Panc1 (cell line): ENCODE results near the gene TTC38. TPM values are rescaled to one million over a fixed set of nuclear protein-coding genes. Genes with fewer than 3 reads are reported as not detected.

Experiments used
- ATAC-seq: fragments of 200-7000 bp; cut with Tn5 transposase; 2 replicates; pipeline ENCODE4 v1.9.1; 2020; ENCODE audit warnings: mild to moderate bottlenecking, moderate library complexity
- Bru-seq: library from RNA; stranded (reverse); fragments of 400-500 nt; gene quantifications from one replicate; lab custom pipeline; 2021; lab: Mats Ljungman, UMichigan
- BruChase-seq, 2 experiments: library from RNA; stranded (reverse); fragments of 400-500 nt; gene quantifications; one replicate each; lab custom pipeline; 2021; lab: Mats Ljungman, UMichigan
- BruUV-seq: library from RNA; stranded (reverse); fragments of 400-500 nt; replicated peaks from 2 replicates; lab custom pipeline; 2021; lab: Mats Ljungman, UMichigan
- CTCF ChIA-PET: fragments of 300-600 bp; sonication (Branson Sonifier 250); formaldehyde crosslinking; loops from one replicate; lab custom pipeline; 2022; ENCODE audit warnings: antibody characterized with exemption; lab: Charles Lee
- POLR2A ChIA-PET: fragments of 300-600 bp; sonication (Branson Sonifier 250); formaldehyde crosslinking; loops from one replicate; lab custom pipeline; 2022; ENCODE audit warnings: antibody characterized with exemption; lab: Charles Lee
- DNase-seq: peaks from one replicate; pipeline ENCODE4 v3.0.0-alpha.2; 2010; ENCODE audit warnings: low read depth, low spot score
- H3K27ac ChIP-seq: 2 replicates; pipeline ENCODE4 v1.5.1; 2011; ENCODE audit warnings: mild to moderate bottlenecking, low read length, inconsistent platforms
- H3K27me3 ChIP-seq: fragments of 200-500 bp; sonication (Bioruptor generic); 2 replicates; pipeline ENCODE4 v1.6.0; 2014; ENCODE audit warnings: low read length, inconsistent platforms; ENCODE audit not compliant: control insufficient read depth, insufficient read depth
- H3K36me3 ChIP-seq: fragments of 200-500 bp; sonication (Bioruptor generic); 2 replicates; pipeline ENCODE4 v1.5.1; 2014; ENCODE audit warnings: inconsistent platforms, mild to moderate bottlenecking, low read length, moderate library complexity; ENCODE audit not compliant: control insufficient read depth, insufficient read depth
- H3K4me1 ChIP-seq: 2 replicates; pipeline ENCODE4 v1.5.1; 2011; ENCODE audit warnings: inconsistent platforms, mild to moderate bottlenecking, low read length, moderate library complexity; ENCODE audit not compliant: control insufficient read depth, insufficient read depth
- H3K4me3 ChIP-seq, 2 experiments: 2 replicates each; pipeline ENCODE4 v1.5.1; 2011 to 2012; ENCODE audit warnings: low read depth in 2 of 2, low read length in 2 of 2, mild to moderate bottlenecking in 2 of 2, inconsistent platforms in 1 of 2, moderate library complexity in 1 of 2
- H3K9me3 ChIP-seq: fragments of 200-500 bp; sonication (Bioruptor generic); 2 replicates; pipeline ENCODE4 v1.5.1; 2014; ENCODE audit warnings: low read depth, mild to moderate bottlenecking, inconsistent platforms, low read length, moderate library complexity; ENCODE audit not compliant: control insufficient read depth, insufficient read depth
- CTCF ChIP-seq: fragments of 450-650 bp; IDR thresholded peaks from 2 replicates; pipeline ENCODE4 v1.5.1; 2017; ENCODE audit warnings: mild to moderate bottlenecking
- POLR2AphosphoS5 ChIP-seq: IDR thresholded peaks from 2 replicates; pipeline ENCODE4 v1.6.1; 2012; ENCODE audit warnings: mild to moderate bottlenecking, low read depth, low read length, moderate library complexity
- REST ChIP-seq, 2 experiments: IDR thresholded peaks; 2 replicates each; pipeline ENCODE4 v1.6.1; 2011 to 2012; ENCODE audit warnings: low read depth in 2 of 2, control low read depth in 1 of 2, low read length in 1 of 2, mild to moderate bottlenecking in 1 of 2, moderate library complexity in 1 of 2; ENCODE audit not compliant: insufficient read depth in 1 of 2
- SIN3A ChIP-seq: IDR thresholded peaks from 2 replicates; pipeline ENCODE4 v1.6.1; 2012; ENCODE audit warnings: low read depth, mild to moderate bottlenecking, low read length, moderate library complexity, borderline replicate concordance; ENCODE audit not compliant: insufficient read depth
- TCF7L2 ChIP-seq: IDR thresholded peaks from 2 replicates; pipeline ENCODE4 v1.6.1; 2011; ENCODE audit warnings: mild to moderate bottlenecking, low read depth, low read length, inconsistent platforms
- in situ Hi-C: cut with HindIII; loops from 2 replicates; pipeline ENCODE4 v1.10.0; 2016; ENCODE audit warnings: low sequenced_read_pairs, low pct_unique_long_range_greater_than_20kb
- intact Hi-C: fragments of 100-400 bp; cut with micrococcal nuclease; formaldehyde crosslinking; loops from one replicate; pipeline ENCODE4 v1.10.0; 2022; ENCODE audit not compliant: unreplicated experiment
- long read RNA-seq: library from polyadenylated mRNA; unstranded; transcript quantifications from one replicate; pipeline ENCODE4 v2.0.0, GENCODE V29; 2021; ENCODE audit not compliant: unreplicated experiment
- polyA plus RNA-seq: library from polyadenylated mRNA; unstranded; fragments of >200 nt; gene quantifications from one replicate; pipeline ENCODE4 v1.2.1, GENCODE V29; 2012; ENCODE audit warnings: missing spikeins; ENCODE audit not compliant: insufficient read length
- total RNA-seq: library from RNA; stranded (reverse); gene quantifications from one replicate; pipeline ENCODE4 v1.2.1, GENCODE V29; 2021; ENCODE audit not compliant: unreplicated experiment

Gene TTC38
- total RNA-seq = 14.0 TPM
- polyA plus RNA-seq = 28.1 TPM
- Bru-seq, nascent RNA = percentile 53 among the genes with signal in this experiment
- BruChase-seq, experiment 1, labeled RNA remaining after a 2-hour chase = percentile 55 among the genes with signal in this experiment
- BruChase-seq, experiment 2, labeled RNA remaining after a 6-hour chase = percentile 57 among the genes with signal in this experiment
- long read RNA-seq, transcript TTC38-201 (14 exons, 2,610 nt) = major isoform, 21 of 36 reads
- long read RNA-seq, partial matches to known transcripts = 4 of 36 reads
- long read RNA-seq, other reads (novel, unspliced or antisense) = 10 of 36 reads

- H3K27ac ChIP-seq = peak within 1 kb of the TSS; percentile 75
- H3K27me3 ChIP-seq = no peaks in the 10 kb centered on the region
- peak; percentile 98 for ATAC-seq
- POLR2A ChIA-PET = no interaction called here
- no TSS peak for BruUV-seq
- TF ChIP-seq REST (IDR thresholded peaks at IDR 0.05; ENCODE audit: insufficient read depth in 1 of 2, low read depth in 2 of 2, low read length in 1 of 2) (no peak), TCF7L2 (peak; percentile 84), POLR2AphosphoS5 (peak; percentile 67), SIN3A (no peak), CTCF (no peak)
- in situ Hi-C loops = no loop called here
- intact Hi-C loops = no loop called here
- H3K9me3 ChIP-seq = no peaks in the 10 kb centered on the region
- H3K4me3 ChIP-seq = peak within 1 kb of the TSS; percentile 72 to 85
- CTCF ChIA-PET = interaction anchor here (0.6 kb wide), 1 partner anchor 676 kb away, joined by 6 read pairs; no protein-coding TSS in a partner anchor
- DNase-seq = no peak
- no peaks in the 10 kb centered on the region for H3K36me3 ChIP-seq
- H3K4me1 ChIP-seq = peaks cover 7% of the 10 kb centered on the region
Measured at GRCh38 chr22:46267431-46268279, at the start of gene TTC38. Gene TTC38 (plus strand): TSS chr22:46268008. CDS start chr22:46268040, 32 bp downstream.

GRCh38 chr22:46219636-46220035 lies 48.2 kb upstream of the TTC38 start:
- POLR2A ChIA-PET = no interaction called here
- intact Hi-C loops = no loop called here
- Histone ChIP-seq H3K36me3 (no peaks in the 10 kb centered on the region), H3K4me3 (no peak overlapping the region), H3K27ac (no peak overlapping the region), H3K4me1 (no peaks in the 10 kb centered on the region), H3K9me3 (no peaks in the 10 kb centered on the region), H3K27me3 (no peaks in the 10 kb centered on the region)
- ATAC-seq = no peak
- no TSS peak for BruUV-seq
- CTCF ChIA-PET = no interaction called here
- in situ Hi-C loops = no loop called here
- DNase-seq = no peak
- TF ChIP-seq CTCF = no peak
- TF ChIP-seq POLR2AphosphoS5 = no peak
- no peak for TF ChIP-seq SIN3A
- TF ChIP-seq REST (IDR thresholded peaks at IDR 0.05; ENCODE audit: insufficient read depth in 1 of 2, low read depth in 2 of 2, low read length in 1 of 2) = no peak
- TF ChIP-seq TCF7L2 = no peak
